Central memory CD8-positive, alpha-beta T cell (primary cell): ENCODE data around the gene KRTAP3-2.

Experiments
- ATAC-seq: fragments of 150-1000 bp; cut with Tn5 transposase; replicated peaks from 2 replicates; pipeline ENCODE4 v1.10.0; 2022; ENCODE audit warnings: mild to moderate bottlenecking, moderate FRiP score, moderate number of reproducible peaks; ENCODE audit not compliant: poor library complexity, severe bottlenecking; ENCODE audit errors: extremely low read depth
- DNase-seq, 2 donors: peaks; one replicate each; pipeline ENCODE4 v3.0.0; 2021; ENCODE audit warnings: low spot score in 2 of 2
- H3K27ac Mint-ChIP-seq: one replicate; pipeline ENCODE4 v1.8.0; 2022; ENCODE audit warnings: low read depth, mild to moderate bottlenecking, moderate library complexity, mixed read lengths
- H3K27me3 Mint-ChIP-seq: one replicate; pipeline ENCODE4 v1.8.0; 2022; ENCODE audit warnings: mixed read lengths
- H3K36me3 Mint-ChIP-seq: one replicate; pipeline ENCODE4 v1.8.0; 2022; ENCODE audit warnings: mild to moderate bottlenecking, moderate library complexity, mixed read lengths; ENCODE audit not compliant: insufficient read depth
- H3K4me1 Mint-ChIP-seq: one replicate; pipeline ENCODE4 v1.8.0; 2022; ENCODE audit warnings: mixed read lengths
- H3K4me3 Mint-ChIP-seq: one replicate; pipeline ENCODE4 v1.8.0; 2022; ENCODE audit warnings: mild to moderate bottlenecking, moderate library complexity, mixed read lengths
- H3K9me3 Mint-ChIP-seq: one replicate; pipeline ENCODE4 v1.8.0; 2022; ENCODE audit warnings: mixed read lengths

Gene KRTAP3-2

DNA sequence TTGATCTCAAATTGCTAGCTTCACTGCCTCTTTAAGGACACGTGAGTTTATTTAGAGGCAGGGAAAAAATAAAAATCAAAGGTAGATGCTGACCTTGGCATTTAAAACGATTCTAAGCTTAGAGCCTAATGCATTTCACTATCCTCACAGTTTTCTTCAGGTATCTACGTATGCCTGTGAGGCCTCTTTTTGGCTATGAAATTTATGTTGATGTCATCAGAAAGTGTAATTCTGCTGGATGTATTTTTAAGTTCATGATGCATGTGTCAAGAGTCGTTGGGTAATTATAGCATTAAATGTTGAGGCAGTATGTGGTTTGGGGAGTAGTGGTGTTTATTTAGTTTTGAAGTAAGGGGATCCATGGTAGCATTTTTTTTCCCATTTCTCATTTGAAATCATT, 4.2 kb upstream of the KRTAP3-2 start:
- Mint-ChIP-seq H3K27ac (no peak overlapping the region), H3K9me3 (no peaks in the 10 kb centered on the region), H3K4me3 (no peak overlapping the region), H3K36me3 (no peaks in the 10 kb centered on the region), H3K4me1 (no peaks in the 10 kb centered on the region), H3K27me3 (peaks cover 60% of the 10 kb centered on the region)
- ATAC-seq (no peak), DNase-seq (no peak)

DNA sequence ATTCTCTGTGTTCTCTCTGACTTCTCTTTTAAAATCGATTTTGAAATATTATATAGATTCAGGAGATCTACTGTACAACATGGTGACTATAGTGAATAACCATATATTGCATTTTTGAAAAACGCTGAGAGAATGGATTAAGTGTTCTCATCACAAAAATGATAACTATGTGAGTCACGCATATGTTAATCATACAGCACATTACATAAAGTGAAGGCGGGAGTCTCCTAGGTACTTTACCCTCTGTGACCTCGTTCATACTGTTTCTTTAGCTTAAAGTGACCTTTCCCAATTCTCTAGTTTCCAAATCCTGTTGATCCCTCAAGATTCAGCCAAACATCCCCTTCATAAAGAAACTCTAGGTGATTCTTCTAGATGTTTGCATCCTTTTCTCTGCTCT, 3.1 kb upstream of the KRTAP3-2 start:
- H3K27me3 Mint-ChIP-seq: peaks cover 71% of the 10 kb centered on the region
- H3K9me3 Mint-ChIP-seq: no peaks in the 10 kb centered on the region
- no peak for DNase-seq
- no peaks in the 10 kb centered on the region for H3K4me1 Mint-ChIP-seq
- no peak for ATAC-seq
- H3K36me3 Mint-ChIP-seq: no peaks in the 10 kb centered on the region
- H3K4me3 Mint-ChIP-seq: no peak overlapping the region
- H3K27ac Mint-ChIP-seq: no peak overlapping the region

DNA sequence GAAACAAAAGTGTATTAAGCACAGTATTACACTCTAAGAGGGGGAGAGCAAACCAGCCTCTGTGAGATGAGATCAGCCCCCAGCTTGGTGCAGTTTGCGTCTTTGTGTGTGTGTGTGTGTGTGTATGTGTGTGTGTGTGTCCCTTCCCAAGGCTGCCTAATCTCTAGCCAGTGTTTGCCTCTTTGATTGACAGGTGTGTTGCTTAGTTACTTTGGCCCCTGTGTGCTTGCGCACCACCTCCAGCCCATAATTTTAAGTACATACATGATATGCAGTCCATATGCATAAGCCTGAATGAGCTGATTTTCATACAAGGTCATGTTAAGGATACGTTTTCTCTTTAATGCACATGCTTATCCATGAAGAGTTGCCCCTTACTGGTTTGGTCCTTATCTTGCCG, 2.1 kb upstream of the KRTAP3-2 start:
- no peak for DNase-seq

DNA sequence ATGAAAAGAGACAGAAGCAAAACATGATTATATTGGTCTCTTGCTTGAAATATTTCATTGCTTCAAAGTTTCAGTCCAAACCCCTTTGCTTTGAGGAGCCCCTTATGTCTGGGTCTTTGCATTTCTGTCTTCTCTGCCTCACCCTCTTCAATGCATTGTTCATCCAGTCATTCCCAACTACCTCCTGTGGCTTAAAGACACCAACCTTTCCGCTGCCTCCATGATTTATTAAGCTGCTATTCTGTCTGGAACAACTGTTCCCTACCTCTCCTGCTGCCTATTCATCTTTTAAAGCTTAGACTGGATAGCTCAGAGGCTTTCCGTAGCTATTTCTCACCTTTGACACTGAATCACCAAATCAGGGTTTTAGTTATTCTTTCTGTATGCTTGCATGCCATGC, 2.3 kb downstream of the KRTAP3-2 start:
- DNase-seq (no peak), ATAC-seq (no peak)
- Mint-ChIP-seq H3K27me3 (peaks cover 93% of the 10 kb centered on the region), H3K9me3 (no peaks in the 10 kb centered on the region), H3K36me3 (no peaks in the 10 kb centered on the region), H3K4me1 (no peaks in the 10 kb centered on the region), H3K27ac (no peak overlapping the region), H3K4me3 (no peak overlapping the region)

More for the DNA sequence above, 2.1 kb upstream of the KRTAP3-2 start:
- no peak for ATAC-seq
- Mint-ChIP-seq H3K4me1 (no peaks in the 10 kb centered on the region), H3K36me3 (no peaks in the 10 kb centered on the region), H3K27me3 (peaks cover 81% of the 10 kb centered on the region), H3K27ac (no peak overlapping the region), H3K9me3 (no peaks in the 10 kb centered on the region), H3K4me3 (no peak overlapping the region)

DNA sequence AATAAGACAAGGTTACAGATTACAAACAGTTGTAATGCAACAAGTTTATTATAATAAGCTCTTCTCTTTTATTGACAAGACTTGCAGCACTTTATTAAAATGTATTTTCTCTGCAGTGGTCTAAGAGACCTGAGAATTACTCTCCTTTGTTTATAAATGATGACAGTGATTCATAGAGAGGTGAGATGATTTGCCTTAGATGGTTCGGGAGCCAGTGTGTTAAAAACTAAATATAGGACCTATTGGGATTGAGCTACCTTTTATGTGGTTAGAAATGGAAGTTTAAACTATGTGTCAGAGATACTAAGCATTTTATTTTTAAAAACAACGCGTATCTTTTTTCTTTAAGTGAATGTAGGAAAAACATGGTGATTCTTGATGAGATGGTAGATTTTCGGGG, 2.9 kb downstream of the KRTAP3-2 start:
- ATAC-seq: no peak
- peaks cover 93% of the 10 kb centered on the region for H3K27me3 Mint-ChIP-seq
- no peak overlapping the region for H3K4me3 Mint-ChIP-seq
- no peaks in the 10 kb centered on the region for H3K9me3 Mint-ChIP-seq
- no peak for DNase-seq
- H3K36me3 Mint-ChIP-seq: no peaks in the 10 kb centered on the region
- no peak overlapping the region for H3K27ac Mint-ChIP-seq
- no peaks in the 10 kb centered on the region for H3K4me1 Mint-ChIP-seq

DNA sequence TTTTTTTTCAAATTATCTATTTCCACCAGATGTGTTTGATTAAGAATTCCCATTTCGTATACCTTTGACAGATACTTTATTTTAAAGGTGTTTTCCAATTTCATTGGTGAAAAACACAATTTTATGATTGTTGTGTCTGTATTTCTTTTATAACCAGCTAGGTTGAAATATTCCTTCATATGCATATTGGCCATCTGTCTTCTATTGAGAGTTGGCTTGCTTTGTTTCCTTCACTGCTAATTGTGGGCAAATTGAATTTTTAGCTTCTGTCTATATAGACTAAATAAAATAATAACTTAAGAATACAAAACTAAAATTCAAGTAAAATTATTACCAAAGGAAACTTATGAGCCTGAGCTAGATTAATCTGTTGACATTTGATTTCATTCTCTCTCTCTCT, 4.6 kb downstream of the KRTAP3-2 start:
- H3K27ac Mint-ChIP-seq: no peak overlapping the region
- H3K4me1 Mint-ChIP-seq: no peaks in the 10 kb centered on the region
- no peaks in the 10 kb centered on the region for H3K9me3 Mint-ChIP-seq
- H3K36me3 Mint-ChIP-seq: no peaks in the 10 kb centered on the region
- no peak for DNase-seq
- ATAC-seq: no peak
- H3K4me3 Mint-ChIP-seq: no peak overlapping the region
- peaks cover 88% of the 10 kb centered on the region for H3K27me3 Mint-ChIP-seq

DNA sequence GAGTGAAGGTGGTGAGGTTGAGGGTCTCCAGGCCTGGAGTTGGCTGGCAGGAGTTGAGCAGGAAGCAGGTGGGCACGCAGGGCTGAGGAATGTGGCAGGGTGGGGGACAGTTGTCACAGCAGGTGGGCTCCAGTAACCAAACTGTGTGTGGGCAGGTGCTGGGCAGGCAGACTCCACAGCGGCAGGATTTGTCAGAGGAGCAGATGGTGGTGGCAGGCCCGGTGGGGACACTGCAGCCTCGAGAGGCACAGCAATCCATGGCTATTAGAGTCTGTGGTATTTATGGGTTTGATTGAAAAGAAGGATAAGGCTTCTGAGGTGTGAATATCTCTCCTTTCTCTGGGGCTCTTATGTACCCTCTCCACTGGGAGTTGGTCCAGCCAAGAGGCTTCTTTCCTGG, 5.9 kb downstream of the KRTAP3-2 start, which contains the start of gene KRTAP3-3:
TSS of gene KRTAP3-3 (minus strand) at position 326 of the 400 bp plus-strand sequence. CDS start at position 259, 67 bp downstream.
- Mint-ChIP-seq H3K9me3 (no peaks in the 10 kb centered on the region), H3K27ac (no peak within 1 kb of the TSS), H3K36me3 (no peaks in the 10 kb centered on the region), H3K4me1 (no peaks in the 10 kb centered on the region), H3K27me3 (peaks cover 85% of the 10 kb centered on the region), H3K4me3 (no peak within 1 kb of the TSS)
- ATAC-seq: no peak
- DNase-seq: no peak

DNA sequence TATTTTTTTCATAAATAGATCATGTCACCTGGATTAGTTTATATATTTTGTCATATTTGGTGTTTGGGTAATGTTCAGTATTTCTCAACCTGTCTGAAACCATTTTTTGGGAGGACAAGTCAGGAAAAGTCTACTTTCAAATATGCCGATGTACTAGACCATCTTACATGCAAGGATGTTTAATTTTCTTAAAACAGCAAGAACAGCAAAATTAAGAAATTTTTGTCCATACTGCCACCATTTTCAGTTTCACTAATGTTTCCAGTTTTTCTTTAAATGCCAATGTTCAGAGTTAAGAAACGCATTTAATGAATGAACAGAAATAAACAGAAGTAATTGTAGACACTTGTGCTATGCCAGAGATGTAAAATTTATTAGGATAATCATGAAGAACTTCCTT, 6.6 kb downstream of the KRTAP3-2 start:
- Mint-ChIP-seq H3K27ac (no peak overlapping the region), H3K36me3 (no peaks in the 10 kb centered on the region), H3K9me3 (no peaks in the 10 kb centered on the region), H3K27me3 (peaks cover 84% of the 10 kb centered on the region), H3K4me1 (no peaks in the 10 kb centered on the region), H3K4me3 (no peak overlapping the region)
- no peak for DNase-seq
- ATAC-seq: no peak

DNA sequence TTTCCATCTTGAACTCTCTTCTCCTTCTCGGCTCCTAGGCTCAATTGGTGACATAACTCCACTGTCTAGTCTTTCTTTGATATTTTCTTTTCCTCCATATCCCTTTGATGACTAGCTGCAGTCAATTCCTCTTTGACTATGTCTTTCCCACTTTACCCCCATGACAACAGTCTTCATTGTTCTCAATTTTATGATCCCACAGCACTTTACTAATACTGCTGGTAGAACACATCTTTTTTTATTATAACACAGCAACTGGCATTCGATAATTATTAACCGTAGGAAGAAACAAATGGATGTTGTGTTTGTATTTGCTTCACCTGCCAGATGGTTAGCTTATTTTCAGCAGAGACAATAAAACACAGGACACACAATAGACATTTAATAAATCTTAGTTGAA, 7.0 kb downstream of the KRTAP3-2 start:
- H3K36me3 Mint-ChIP-seq: no peaks in the 10 kb centered on the region
- ATAC-seq (no peak), DNase-seq (no peak)
- no peaks in the 10 kb centered on the region for H3K4me1 Mint-ChIP-seq
- H3K9me3 Mint-ChIP-seq: no peaks in the 10 kb centered on the region
- peaks cover 84% of the 10 kb centered on the region for H3K27me3 Mint-ChIP-seq
- no peak overlapping the region for H3K27ac Mint-ChIP-seq
- no peak overlapping the region for H3K4me3 Mint-ChIP-seq

DNA sequence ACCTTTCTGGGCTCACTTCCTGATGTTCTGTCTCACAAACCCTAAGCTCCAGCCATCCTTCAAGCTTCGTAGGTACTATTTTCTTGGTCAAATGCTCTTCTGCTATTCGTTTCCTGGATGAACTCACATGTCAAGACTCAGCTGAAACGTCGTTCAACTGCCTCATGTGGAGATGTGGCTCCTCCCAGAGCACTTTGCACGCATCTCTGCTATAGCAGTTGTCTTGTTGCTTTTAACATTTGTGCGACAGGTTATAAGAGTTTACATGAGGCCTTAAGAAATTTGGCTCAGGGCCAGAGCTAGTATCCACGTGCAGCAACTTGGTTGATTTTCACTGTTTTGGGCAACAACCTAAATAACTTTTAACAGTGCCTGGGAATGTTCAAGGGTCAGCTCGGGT, 12.8 kb downstream of the KRTAP3-2 start:
- H3K27me3 Mint-ChIP-seq: peaks cover 64% of the 10 kb centered on the region
- no peak overlapping the region for H3K4me3 Mint-ChIP-seq
- no peaks in the 10 kb centered on the region for H3K4me1 Mint-ChIP-seq
- H3K36me3 Mint-ChIP-seq: peaks cover 1% of the 10 kb centered on the region
- DNase-seq (no peak), ATAC-seq (no peak)
- H3K27ac Mint-ChIP-seq: no peak overlapping the region
- H3K9me3 Mint-ChIP-seq: no peaks in the 10 kb centered on the region

DNA sequence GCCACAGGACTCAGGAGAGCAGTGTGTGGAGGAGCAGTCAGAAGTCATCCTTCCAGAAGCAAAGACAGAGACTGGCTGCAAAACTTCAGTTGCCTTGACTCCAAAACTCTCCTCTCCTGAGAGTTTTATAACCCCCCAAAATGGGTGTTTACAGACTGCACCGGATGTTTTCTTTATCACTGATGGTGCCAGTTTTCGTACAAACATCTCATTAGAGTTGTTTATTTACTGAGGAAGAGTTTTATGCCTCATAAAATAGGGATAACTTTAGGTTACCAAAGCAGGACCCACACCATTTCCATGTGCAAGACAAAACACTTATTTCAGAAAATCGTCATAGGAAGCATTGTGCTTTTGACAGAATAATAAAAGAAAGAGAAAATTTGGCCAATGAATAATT, 15.5 kb downstream of the KRTAP3-2 start, which contains the start of gene KRT40:
TSS of gene KRT40 (minus strand) at position 101 of the 400 bp plus-strand sequence. CDS start at position 48, 53 bp downstream.
- ATAC-seq: no peak
- Mint-ChIP-seq H3K9me3 (no peaks in the 10 kb centered on the region), H3K27ac (no peak within 1 kb of the TSS), H3K27me3 (peaks cover 55% of the 10 kb centered on the region), H3K36me3 (peaks cover 1% of the 10 kb centered on the region), H3K4me3 (no peak within 1 kb of the TSS), H3K4me1 (no peaks in the 10 kb centered on the region)
- DNase-seq: no peak

DNA sequence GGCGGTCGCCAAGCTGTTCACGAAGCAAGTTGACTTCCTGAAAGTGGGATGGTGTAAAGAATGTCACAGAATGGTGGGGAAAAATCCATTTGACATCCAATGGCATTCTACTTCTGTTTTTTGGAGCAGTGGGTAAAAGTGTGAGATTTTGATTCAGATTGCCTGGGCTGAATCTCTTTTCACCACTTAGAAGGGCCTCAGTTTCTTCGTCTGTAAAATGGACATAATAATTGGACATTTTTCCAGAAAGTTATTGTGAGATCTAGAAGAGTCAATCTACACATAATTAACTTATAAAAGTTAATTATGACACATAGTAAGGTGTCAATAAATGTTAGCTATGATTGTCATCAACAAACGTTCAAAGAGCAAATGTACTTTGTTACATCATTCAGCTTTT, 18.6 kb downstream of the KRTAP3-2 start:
- peaks cover 47% of the 10 kb centered on the region for H3K27me3 Mint-ChIP-seq
- no peaks in the 10 kb centered on the region for H3K4me1 Mint-ChIP-seq
- no peak for ATAC-seq
- no peaks in the 10 kb centered on the region for H3K9me3 Mint-ChIP-seq
- no peak overlapping the region for H3K4me3 Mint-ChIP-seq
- no peak overlapping the region for H3K27ac Mint-ChIP-seq
- peaks cover 1% of the 10 kb centered on the region for H3K36me3 Mint-ChIP-seq
- no peak for DNase-seq

DNA sequence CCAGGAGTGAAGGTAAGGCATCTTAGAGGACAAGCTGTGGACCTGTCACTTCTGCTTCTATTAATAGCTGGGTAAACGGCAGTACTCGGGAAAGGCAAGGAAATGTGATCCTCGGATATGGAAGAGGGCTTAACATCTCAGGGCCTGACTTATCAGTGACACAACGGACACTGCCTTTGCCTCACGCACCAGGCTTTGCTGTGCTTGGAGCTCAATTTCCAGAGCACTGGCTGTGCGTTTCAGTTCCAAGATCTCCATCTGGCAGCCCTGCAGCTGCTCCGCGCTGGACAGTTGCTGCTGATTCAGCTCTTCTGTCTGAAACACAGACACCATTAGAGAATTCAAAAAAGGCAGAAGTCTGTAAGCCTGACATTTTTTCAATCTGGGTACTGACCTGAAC, 19.1 kb downstream of the KRTAP3-2 start:
- ATAC-seq (no peak), DNase-seq (no peak)
- H3K4me1 Mint-ChIP-seq: no peaks in the 10 kb centered on the region
- H3K9me3 Mint-ChIP-seq: no peaks in the 10 kb centered on the region
- H3K4me3 Mint-ChIP-seq: no peak overlapping the region
- peaks cover 47% of the 10 kb centered on the region for H3K27me3 Mint-ChIP-seq
- H3K27ac Mint-ChIP-seq: no peak overlapping the region
- H3K36me3 Mint-ChIP-seq: peaks cover 1% of the 10 kb centered on the region

DNA sequence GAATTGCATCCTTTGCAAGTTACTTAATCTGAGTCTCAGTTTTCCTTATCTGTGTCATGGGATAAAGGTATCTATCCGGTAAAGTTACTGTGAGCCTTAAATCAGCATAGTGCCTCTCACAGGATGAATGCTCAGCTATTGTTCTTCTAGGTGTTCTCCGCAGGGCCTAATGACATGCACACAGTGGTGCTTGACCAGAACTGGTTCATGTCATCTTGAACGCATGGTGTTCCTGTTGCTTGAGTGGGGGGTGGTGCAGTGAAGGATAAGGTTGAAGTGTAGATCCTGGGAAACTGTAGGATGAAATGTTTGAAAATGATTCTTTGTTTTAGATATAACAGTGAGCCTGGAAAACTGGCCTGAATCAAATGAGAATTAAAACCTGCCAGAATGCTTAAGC, 19.6 kb downstream of the KRTAP3-2 start:
- H3K4me3 Mint-ChIP-seq: no peak overlapping the region
- no peak for ATAC-seq

More for the DNA sequence above, 19.6 kb downstream of the KRTAP3-2 start:
- no peak for DNase-seq
- Mint-ChIP-seq H3K27ac (no peak overlapping the region), H3K36me3 (peaks cover 1% of the 10 kb centered on the region), H3K9me3 (no peaks in the 10 kb centered on the region), H3K4me1 (no peaks in the 10 kb centered on the region), H3K27me3 (peaks cover 51% of the 10 kb centered on the region)
